HepG2 (cell line): ENCODE results near the gene CDKN3. TPM values are rescaled to one million over a fixed set of nuclear protein-coding genes. Genes with fewer than 3 reads are reported as not detected.

Experiments used
- ATAC-seq: fragments of 200-7000 bp; cut with Tn5 transposase; 3 replicates; pipeline ENCODE4 v1.9.1; 2020; ENCODE audit warnings: mild to moderate bottlenecking, moderate library complexity
- BruUV-seq: library from RNA; stranded (reverse); fragments of 400-500 nt; replicated peaks from 2 replicates; lab custom pipeline; 2021; lab: Mats Ljungman, UMichigan
- CTCF ChIA-PET: fragments of 300-600 bp; formaldehyde crosslinking; extraction: SDS; loops from one replicate; lab custom pipeline; 2021; ENCODE audit warnings: low total read pairs, inconsistent platforms, low intra/inter-chr PET ratio; lab: Yijun Ruan, JAX
- POLR2A ChIA-PET: fragments of 350-600 bp; sonication (Branson Sonifier 250); formaldehyde crosslinking; loops from one replicate; lab custom pipeline; 2020; ENCODE audit warnings: antibody characterized with exemption, inconsistent platforms; lab: Yijun Ruan, JAX
- DNase-seq: peaks from one replicate; pipeline ENCODE4 v3.0.0-alpha.2; 2015; ENCODE audit warnings: low spot score
- FAIRE-seq: peaks from 3 replicates; lab custom pipeline; 2011; peaks lifted over from hg19 to GRCh38; lab: Jason Lieb, UNC
- H2AFZ ChIP-seq: one replicate; pipeline ENCODE4 v1.6.1; 2011; ENCODE audit warnings: low read length, inconsistent platforms
- H3K27ac ChIP-seq: fragments of 300-600 bp; 3 replicates; pipeline ENCODE4 v1.8.0; 2011; ENCODE audit warnings: mixed run types, mild to moderate bottlenecking, mixed read lengths, low read length, inconsistent platforms; ENCODE audit not compliant: insufficient read depth; ENCODE audit errors: extremely low read length
- H3K27me3 ChIP-seq, 2 experiments: fragments of 200-600 bp in 1 of 2; 2 replicates in 1 of 2; 3 replicates in 1 of 2; pipeline versions ENCODE4 v1.6.0 to v1.8.0; 2011; ENCODE audit warnings: low read length in 2 of 2, mild to moderate bottlenecking in 2 of 2, moderate library complexity in 2 of 2, inconsistent platforms in 1 of 2; ENCODE audit not compliant: insufficient read depth in 2 of 2, control insufficient read depth in 1 of 2
- H3K36me3 ChIP-seq, 2 experiments: fragments of 200-600 bp in 1 of 2; replicated peaks in 1 of 2; 2 replicates in 1 of 2; 3 replicates in 1 of 2; pipeline versions ENCODE4 v1.5.1 to v1.8.0; 2011; ENCODE audit warnings: low read length in 2 of 2, inconsistent platforms in 1 of 2; ENCODE audit not compliant: insufficient read depth in 2 of 2, control insufficient read depth in 1 of 2
- H3K4me1 ChIP-seq: 2 replicates; pipeline ENCODE4 v1.5.1; 2012; ENCODE audit warnings: low read length, inconsistent platforms; ENCODE audit not compliant: insufficient read depth
- H3K4me2 ChIP-seq: 2 replicates; pipeline ENCODE4 v1.6.0; 2011; ENCODE audit warnings: low read depth, low read length, inconsistent platforms
- H3K4me3 ChIP-seq, 3 experiments: fragments of 200-600 bp in 1 of 3; sonication (generic), shearing (Covaris generic) in 1 of 3; replicated peaks in 1 of 3; 2 replicates each; pipeline ENCODE4 v1.5.1; 2011 to 2016; ENCODE audit warnings: low read length in 3 of 3, inconsistent platforms in 2 of 3, low read depth in 2 of 3, mild to moderate bottlenecking in 2 of 3, control low read depth in 1 of 3, mixed read lengths in 1 of 3; ENCODE audit not compliant: insufficient read depth in 1 of 3
- H3K79me2 ChIP-seq: one replicate; pipeline ENCODE4 v1.6.1; 2011; ENCODE audit warnings: low read length, inconsistent platforms; ENCODE audit not compliant: insufficient read depth
- H3K9ac ChIP-seq: 2 replicates; pipeline ENCODE4 v1.6.0; 2011; ENCODE audit warnings: mild to moderate bottlenecking, low read depth, low read length, inconsistent platforms; ENCODE audit not compliant: insufficient read depth
- H3K9me3 ChIP-seq: 2 replicates; pipeline ENCODE4 v1.5.1; 2012; ENCODE audit warnings: mild to moderate bottlenecking, low read length
- H4K20me1 ChIP-seq: 2 replicates; pipeline ENCODE4 v1.6.0; 2011; ENCODE audit warnings: inconsistent platforms, mild to moderate bottlenecking, low read length, moderate library complexity; ENCODE audit not compliant: insufficient read depth
- CBX2 ChIP-seq, 2 experiments: fragments of 200-600 bp in 1 of 2; sonication (generic); formaldehyde crosslinking in 1 of 2; IDR thresholded peaks; 2 replicates each; pipeline versions ENCODE4 v1.7.0 to v1.8.1; 2018 to 2022; ENCODE audit warnings: low read depth in 2 of 2, low read length in 1 of 2, mild to moderate bottlenecking in 1 of 2, missing genetic modification reagents in 1 of 2
- CENPT ChIP-seq: sonication (generic); formaldehyde crosslinking; IDR thresholded peaks from 2 replicates; pipeline ENCODE4 v1.8.0; 2022; ENCODE audit warnings: low read depth, mild to moderate bottlenecking, moderate library complexity, missing genetic modification reagents
- CENPX ChIP-seq: sonication (generic); formaldehyde crosslinking; IDR thresholded peaks from 2 replicates; pipeline ENCODE4 v1.9.0; 2021; ENCODE audit warnings: mild to moderate bottlenecking, missing genetic modification reagents, moderate library complexity
- ERF ChIP-seq: IDR thresholded peaks from 2 replicates; pipeline ENCODE4 v1.6.1; 2018; ENCODE audit warnings: missing biosample characterization, missing genetic modification reagents
- HOXA7 ChIP-seq: sonication (generic); formaldehyde crosslinking; IDR thresholded peaks from 2 replicates; pipeline ENCODE4 v1.8.1; 2022; ENCODE audit warnings: mild to moderate bottlenecking, missing genetic modification reagents, moderate library complexity
- KAT8 ChIP-seq: IDR thresholded peaks from 2 replicates; pipeline ENCODE4 v1.6.1; 2016; ENCODE audit warnings: missing genetic modification reagents, missing compliant biosample characterization
- MAZ ChIP-seq, 2 experiments: sonication (generic) in 1 of 2; formaldehyde crosslinking in 1 of 2; IDR thresholded peaks; 2 replicates each; pipeline versions ENCODE4 v1.5.0 to v1.6.1; 2012 to 2020; ENCODE audit warnings: low read depth in 2 of 2, mild to moderate bottlenecking in 2 of 2, borderline replicate concordance in 1 of 2, improper control_type of control experiment in 1 of 2, low read length in 1 of 2, missing genetic modification reagents in 1 of 2, moderate library complexity in 1 of 2
- MTF2 ChIP-seq: sonication (generic); formaldehyde crosslinking; IDR thresholded peaks from 2 replicates; pipeline ENCODE4 v1.5.0; 2020; ENCODE audit warnings: missing genetic modification reagents, borderline replicate concordance
- NFE2L1 ChIP-seq: sonication (generic); formaldehyde crosslinking; IDR thresholded peaks from 2 replicates; pipeline ENCODE4 v1.4.0; 2020; ENCODE audit warnings: missing genetic modification reagents, mild to moderate bottlenecking, borderline replicate concordance
- SATB2 ChIP-seq: sonication (generic); formaldehyde crosslinking; IDR thresholded peaks from 2 replicates; pipeline ENCODE4 v1.5.0; 2020; ENCODE audit warnings: missing genetic modification reagents
- ZNF20 ChIP-seq: sonication (generic); formaldehyde crosslinking; IDR thresholded peaks from 2 replicates; pipeline ENCODE4 v1.4.0; 2020; ENCODE audit warnings: mild to moderate bottlenecking, moderate library complexity, missing genetic modification reagents
- ZNF3 ChIP-seq: IDR thresholded peaks from 2 replicates; pipeline ENCODE4 v1.7.0; 2017; ENCODE audit warnings: inconsistent platforms
- ZNF816 ChIP-seq: sonication (generic); formaldehyde crosslinking; IDR thresholded peaks from 2 replicates; pipeline ENCODE4 v1.8.0; 2022; ENCODE audit warnings: missing genetic modification reagents, mild to moderate bottlenecking, borderline replicate concordance
- WGBS: methylation state at CpG from one replicate; pipeline ENCODE4 v1.1.6; 2017; ENCODE audit warnings: low lambda C conversion rate; 5-methylcytosine and 5-hydroxymethylcytosine counted together
- in situ Hi-C: cut with HindIII; loops from 2 replicates; pipeline ENCODE4 v1.10.0; 2017; ENCODE audit warnings: low pct_unique_long_range_greater_than_20kb; ENCODE audit not compliant: extremely low pct_ligation_motif_present
- intact Hi-C: fragments of 100-400 bp; cut with micrococcal nuclease; formaldehyde crosslinking; loops from one replicate; pipeline ENCODE4 v1.10.0; 2022; ENCODE audit not compliant: unreplicated experiment
- polyA plus RNA-seq, 8 experiments: library from polyadenylated mRNA; depleted of rRNA in 3 of 8; stranded (reverse) in 7 of 8; unstranded in 1 of 8; fragments of >200 nt; fragmentation: Illumina TruSeq in 4 of 8; extraction: Trizol in 4 of 8; gene quantifications; 2 replicates each; pipeline versions ENCODE4 v1.2.1 to v1.2.3, GENCODE V29; 2011 to 2016; ENCODE audit warnings: low read depth in 4 of 8, missing spikeins in 1 of 8, mixed read lengths in 1 of 8; ENCODE audit not compliant: insufficient read depth in 1 of 8
- total RNA-seq, 5 experiments: library from RNA; depleted of rRNA; stranded (reverse); fragments of >200 nt; fragmentation: Illumina TruSeq; extraction: Trizol; gene quantifications; 2 replicates each; pipeline ENCODE4 v1.2.3, GENCODE V29; 2016; ENCODE audit warnings: low read depth in 1 of 5
- TF ChIP-seq, protein P1 (sequence below): sonication (generic); formaldehyde crosslinking; IDR thresholded peaks from 2 replicates; pipeline ENCODE4 v1.4.0; 2020; ENCODE audit warnings: missing genetic modification reagents
- TF ChIP-seq, protein P2 (sequence below): sonication (generic); formaldehyde crosslinking; IDR thresholded peaks from 2 replicates; pipeline ENCODE4 v1.5.0; 2020; ENCODE audit warnings: mild to moderate bottlenecking, low read depth, missing genetic modification reagents, borderline replicate concordance
- TF ChIP-seq, protein P3 (sequence below): sonication (generic); formaldehyde crosslinking; IDR thresholded peaks from 2 replicates; pipeline ENCODE4; 2020; ENCODE audit warnings: missing genetic modification reagents, mild to moderate bottlenecking, borderline replicate concordance

The CDKN3 gene
- total and polyA plus RNA-seq, 2 of the 13 experiments (the other 11 are each of a cell fraction or from before 2014, with no cell fraction given) = 63.0 to 88.9 TPM

DNA sequence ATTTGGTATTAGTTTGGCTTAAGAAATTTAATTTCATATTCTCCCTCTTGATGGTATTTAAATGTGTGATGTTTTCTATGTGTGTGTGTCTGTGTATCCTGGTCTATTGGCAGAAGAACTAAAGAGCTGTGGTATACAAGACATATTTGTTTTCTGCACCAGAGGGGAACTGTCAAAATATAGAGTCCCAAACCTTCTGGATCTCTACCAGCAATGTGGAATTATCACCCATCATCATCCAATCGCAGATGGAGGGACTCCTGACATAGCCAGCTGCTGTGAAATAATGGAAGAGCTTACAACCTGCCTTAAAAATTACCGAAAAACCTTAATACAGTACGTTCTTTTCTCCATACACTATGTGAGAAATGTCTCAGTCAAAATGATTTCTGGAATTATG lies 14.6 kb downstream of the CDKN3 start:
- intact Hi-C loops = no loop called here
- no peak for ATAC-seq
- no peak for FAIRE-seq

More for the DNA sequence above, 14.6 kb downstream of the CDKN3 start:
- H3K79me2 ChIP-seq = no peaks in the 10 kb centered on the region
- no TSS peak for BruUV-seq
- no peaks in the 10 kb centered on the region for H4K20me1 ChIP-seq
- in situ Hi-C loops = no loop called here
- DNase-seq = no peak
- H3K4me1 ChIP-seq = peaks cover 16% of the 10 kb centered on the region
- H3K9me3 ChIP-seq = no peaks in the 10 kb centered on the region
- TF ChIP-seq KAT8 (CRISPR knock-in tag) = no peak
- no peak for TF ChIP-seq MAZ (IDR thresholded peaks at IDR 0.05; ENCODE audit: borderline replicate concordance, low read depth, low read length)
- TF ChIP-seq MAZ (CRISPR knock-in tag; IDR thresholded peaks at IDR 0.05; ENCODE audit: low read depth) = no peak
- TF ChIP-seq CENPT (CRISPR knock-in tag) = no peak
- TF ChIP-seq, protein P1, sequence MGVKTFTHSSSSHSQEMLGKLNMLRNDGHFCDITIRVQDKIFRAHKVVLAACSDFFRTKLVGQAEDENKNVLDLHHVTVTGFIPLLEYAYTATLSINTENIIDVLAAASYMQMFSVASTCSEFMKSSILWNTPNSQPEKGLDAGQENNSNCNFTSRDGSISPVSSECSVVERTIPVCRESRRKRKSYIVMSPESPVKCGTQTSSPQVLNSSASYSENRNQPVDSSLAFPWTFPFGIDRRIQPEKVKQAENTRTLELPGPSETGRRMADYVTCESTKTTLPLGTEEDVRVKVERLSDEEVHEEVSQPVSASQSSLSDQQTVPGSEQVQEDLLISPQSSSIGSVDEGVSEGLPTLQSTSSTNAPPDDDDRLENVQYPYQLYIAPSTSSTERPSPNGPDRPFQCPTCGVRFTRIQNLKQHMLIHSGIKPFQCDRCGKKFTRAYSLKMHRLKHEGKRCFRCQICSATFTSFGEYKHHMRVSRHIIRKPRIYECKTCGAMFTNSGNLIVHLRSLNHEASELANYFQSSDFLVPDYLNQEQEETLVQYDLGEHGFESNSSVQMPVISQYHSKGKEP (CRISPR knock-in tag) = no peak
- TF ChIP-seq NFE2L1 (CRISPR knock-in tag) = no peak
- TF ChIP-seq ZNF3 (CRISPR knock-in tag) = no peak
- no peak for TF ChIP-seq ZNF20 (CRISPR knock-in tag)
- no peak for TF ChIP-seq ZNF816
- TF ChIP-seq ERF (CRISPR knock-in tag) = no peak
- TF ChIP-seq, protein P2, sequence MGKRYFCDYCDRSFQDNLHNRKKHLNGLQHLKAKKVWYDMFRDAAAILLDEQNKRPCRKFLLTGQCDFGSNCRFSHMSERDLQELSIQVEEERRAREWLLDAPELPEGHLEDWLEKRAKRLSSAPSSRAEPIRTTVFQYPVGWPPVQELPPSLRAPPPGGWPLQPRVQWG = no peak
- no peak for TF ChIP-seq SATB2 (CRISPR knock-in tag)
- TF ChIP-seq, protein P3, sequence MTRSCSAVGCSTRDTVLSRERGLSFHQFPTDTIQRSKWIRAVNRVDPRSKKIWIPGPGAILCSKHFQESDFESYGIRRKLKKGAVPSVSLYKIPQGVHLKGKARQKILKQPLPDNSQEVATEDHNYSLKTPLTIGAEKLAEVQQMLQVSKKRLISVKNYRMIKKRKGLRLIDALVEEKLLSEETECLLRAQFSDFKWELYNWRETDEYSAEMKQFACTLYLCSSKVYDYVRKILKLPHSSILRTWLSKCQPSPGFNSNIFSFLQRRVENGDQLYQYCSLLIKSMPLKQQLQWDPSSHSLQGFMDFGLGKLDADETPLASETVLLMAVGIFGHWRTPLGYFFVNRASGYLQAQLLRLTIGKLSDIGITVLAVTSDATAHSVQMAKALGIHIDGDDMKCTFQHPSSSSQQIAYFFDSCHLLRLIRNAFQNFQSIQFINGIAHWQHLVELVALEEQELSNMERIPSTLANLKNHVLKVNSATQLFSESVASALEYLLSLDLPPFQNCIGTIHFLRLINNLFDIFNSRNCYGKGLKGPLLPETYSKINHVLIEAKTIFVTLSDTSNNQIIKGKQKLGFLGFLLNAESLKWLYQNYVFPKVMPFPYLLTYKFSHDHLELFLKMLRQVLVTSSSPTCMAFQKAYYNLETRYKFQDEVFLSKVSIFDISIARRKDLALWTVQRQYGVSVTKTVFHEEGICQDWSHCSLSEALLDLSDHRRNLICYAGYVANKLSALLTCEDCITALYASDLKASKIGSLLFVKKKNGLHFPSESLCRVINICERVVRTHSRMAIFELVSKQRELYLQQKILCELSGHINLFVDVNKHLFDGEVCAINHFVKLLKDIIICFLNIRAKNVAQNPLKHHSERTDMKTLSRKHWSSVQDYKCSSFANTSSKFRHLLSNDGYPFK = no peak
- no peak for TF ChIP-seq CBX2 (IDR thresholded peaks at IDR 0.05; ENCODE audit: low read depth, low read length)
- no peak for TF ChIP-seq CBX2 (CRISPR knock-in tag; IDR thresholded peaks at IDR 0.05; ENCODE audit: low read depth)
- no peak for TF ChIP-seq CENPX
- no peak for TF ChIP-seq HOXA7 (CRISPR knock-in tag)
- TF ChIP-seq MTF2 = no peak
- peaks cover 12 to 45% of the 10 kb centered on the region in 2 experiments for H3K36me3 ChIP-seq
- H3K4me3 ChIP-seq = no peak overlapping the region
- 97% methylated on average over 3 of the region's 3 CpGs for WGBS
- ChIA-PET POLR2A (no interaction called here), CTCF (no interaction called here)
- no peak overlapping the region for H2AFZ ChIP-seq
- H3K4me2 ChIP-seq = no peak overlapping the region
- no peaks in the 10 kb centered on the region for H3K27me3 ChIP-seq
- H3K9ac ChIP-seq = no peak overlapping the region
- H3K27ac ChIP-seq = no peak overlapping the region
